Eye (tissue), 1 donor: ENCODE measurements around the gene STK24.
"Not testable (repeated sequence)": the region's sequence is repeated elsewhere in the genome, so short reads cannot be mapped to it uniquely, and the experiment has no call there.

ENCODE experiments used
- DNase-seq: peaks from one replicate; pipeline ENCODE4 v3.0.0-alpha.2; 2015

STK24 gene

GRCh38 chr13:98581971-98582702 lies 5.2 kb upstream of the STK24 start:
- DNase-seq, result peak; percentile 57

GRCh38 chr13:98581381-98581780 lies 4.5 kb upstream of the STK24 start:
- DNase-seq, result no peak

- DNase-seq, result no peak
Observed at GRCh38 chr13:98580420-98580819, 3.5 kb upstream of the STK24 start.

GRCh38 chr13:98577836-98578285 lies 954 bp upstream of the STK24 start:
- DNase-seq, result no peak

- DNase-seq, result peak; percentile 79
Observed at GRCh38 chr13:98576200-98576945, 534 bp downstream of the STK24 start.

GRCh38 chr13:98575904-98576199 lies 1.1 kb downstream of the STK24 start:
- no peak for DNase-seq

- peak; percentile 68 for DNase-seq
Observed at GRCh38 chr13:98575009-98575903, 1.7 kb downstream of the STK24 start.

GRCh38 chr13:98571955-98572662 lies 4.8 kb downstream of the STK24 start:
- DNase-seq, result peak; percentile 69

GRCh38 chr13:98570929-98571372 lies 6.0 kb downstream of the STK24 start:
- no peak for DNase-seq

GRCh38 chr13:98569494-98570367 lies 7.2 kb downstream of the STK24 start:
- not testable (repeated sequence) for DNase-seq

GRCh38 chr13:98568918-98569317 lies 8.0 kb downstream of the STK24 start:
- no peak for DNase-seq

GRCh38 chr13:98567140-98567539 lies 9.8 kb downstream of the STK24 start:
- no peak for DNase-seq

- no peak for DNase-seq
Observed at GRCh38 chr13:98565726-98566565, 11.0 kb downstream of the STK24 start.

- no peak for DNase-seq
Observed at GRCh38 chr13:98564204-98564603, 12.7 kb downstream of the STK24 start.

GRCh38 chr13:98563071-98563470 lies 13.8 kb downstream of the STK24 start:
- no peak for DNase-seq

- no peak for DNase-seq
Observed at GRCh38 chr13:98559169-98559568, 17.7 kb downstream of the STK24 start.

- no peak for DNase-seq
Observed at GRCh38 chr13:98557937-98558792, 18.7 kb downstream of the STK24 start.

- DNase-seq, result no peak
Observed at GRCh38 chr13:98556968-98557631, 19.8 kb downstream of the STK24 start.
